Esophagus squamous epithelium (tissue), 4 donors: ENCODE measurements around the gene GRIK4.

Source experiments
- CTCF ChIP-seq, 6 experiments: fragments of 450-650 bp in 4 of 6; fragments of 200-600 bp in 2 of 6; sonication (generic) in 2 of 6; IDR thresholded peaks; one replicate each; pipeline ENCODE4 v1.5.1; 2016 to 2019; ENCODE audit warnings: antibody characterized with exemption in 6 of 6, mild to moderate bottlenecking in 4 of 6, moderate library complexity in 4 of 6
- POLR2A ChIP-seq, 4 donors: fragments of 450-650 bp; IDR thresholded peaks; one replicate each; pipeline ENCODE4 v1.6.1; 2017; ENCODE audit warnings: antibody characterized with exemption in 4 of 4, mild to moderate bottlenecking in 4 of 4, moderate library complexity in 3 of 4

GRCh38 chr11:120652705-120653335, 141.3 kb downstream of the GRIK4 start:
- TF ChIP-seq CTCF (IDR thresholded peaks at IDR 0.05) (no peak), POLR2A (IDR thresholded peaks at IDR 0.05) (no peak)
